HFF-Myc (cell line): Measurements from ENCODE around the gene BCAS4.
"Not testable (repeated sequence)": the region's sequence is repeated elsewhere in the genome, so short reads cannot be mapped to it uniquely, and the experiment has no call there.

Experiments
- DNase-seq: peaks from one replicate; pipeline ENCODE4 v3.0.0-alpha.2; 2011; ENCODE audit warnings: low read depth; ENCODE audit errors: extremely low read depth
- H3K4me3 ChIP-seq: replicated peaks from 2 replicates; pipeline ENCODE4 v1.5.1; 2011; ENCODE audit warnings: low read depth, mild to moderate bottlenecking, control low read depth, low read length
- CTCF ChIP-seq: IDR thresholded peaks from 2 replicates; pipeline ENCODE4 v1.5.1; 2012; ENCODE audit warnings: mild to moderate bottlenecking, low read depth, low read length, control low read depth; ENCODE audit errors: missing control alignments

BCAS4 gene

GRCh38 chr20:50777373-50777772, 17.5 kb upstream of the BCAS4 start:
- no peak overlapping the region for H3K4me3 ChIP-seq
- no peak for DNase-seq
- no peak for TF ChIP-seq CTCF

GRCh38 chr20:50778994-50779393, 15.9 kb upstream of the BCAS4 start:
- H3K4me3 ChIP-seq, DNase-seq: not testable (repeated sequence)

- no peak for DNase-seq
- H3K4me3 ChIP-seq: no peak overlapping the region
- no peak for TF ChIP-seq CTCF
These were observed 11.5 kb upstream of the BCAS4 start for GRCh38 chr20:50783390-50783789.

GRCh38 chr20:50783903-50784302, 11.0 kb upstream of the BCAS4 start:
- no peak for DNase-seq
- H3K4me3 ChIP-seq: no peak overlapping the region
- TF ChIP-seq CTCF: no peak

GRCh38 chr20:50784464-50784863, 10.4 kb upstream of the BCAS4 start:
- no peak overlapping the region for H3K4me3 ChIP-seq
- no peak for DNase-seq
- no peak for TF ChIP-seq CTCF

- no peak overlapping the region for H3K4me3 ChIP-seq
- no peak for DNase-seq
- TF ChIP-seq CTCF: no peak
These were observed 8.2 kb upstream of the BCAS4 start for GRCh38 chr20:50786703-50787102.

- no peak overlapping the region for H3K4me3 ChIP-seq
- DNase-seq: no peak
- TF ChIP-seq CTCF: no peak
These were observed 7.7 kb upstream of the BCAS4 start for GRCh38 chr20:50787181-50787580.
